ENCODE measurements around the gene KDM7A. TPM values are rescaled to one million over a fixed set of nuclear protein-coding genes. Genes with fewer than 3 reads are reported as not detected.

KDM7A gene
- total RNA-seq, 1 experiment from 2014 or later: 6.6 TPM

DNA sequence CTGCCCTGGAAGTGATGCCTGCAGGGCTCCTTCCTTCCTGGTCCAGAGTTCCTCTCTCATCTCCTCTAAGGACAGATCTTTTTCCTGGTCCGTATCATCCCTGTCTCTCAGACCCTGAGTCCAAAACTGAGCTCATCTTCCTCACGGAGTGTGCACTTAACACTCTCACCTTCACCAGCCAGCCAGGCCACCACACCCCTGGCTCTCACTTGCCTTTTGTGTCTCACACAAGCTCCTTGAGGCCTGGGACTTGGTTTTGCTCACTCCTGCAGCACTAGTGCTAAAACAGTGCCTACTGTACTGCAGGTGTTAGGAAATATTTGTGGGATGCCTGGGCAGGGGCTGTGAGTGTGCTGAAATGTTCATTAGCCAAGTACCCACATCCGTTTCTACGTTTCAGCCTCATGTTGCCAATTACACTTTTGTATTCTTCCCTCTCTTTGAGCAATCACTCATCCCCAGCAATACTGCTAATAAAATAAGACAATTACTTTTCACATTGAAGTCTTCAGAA, 92.6 kb downstream of the KDM7A start:
- no peaks in the 10 kb centered on the region for H3K27me3 Mint-ChIP-seq (ENCODE audit: low read depth)
- H3K23ac ChIP-seq (ENCODE audit: insufficient read length, low read depth, low read length): no peak overlapping the region
- H2BK12ac ChIP-seq (ENCODE audit: insufficient read length, low read depth, low read length): no peak overlapping the region
- H4K8ac ChIP-seq (replicated peaks; ENCODE audit: insufficient read length, low read depth, low read length): no peak overlapping the region
- WGBS (ENCODE audit: extremely low coverage, insufficient read length, low lambda C conversion rate): no CpG with 5 or more reads among the region's 4 CpGs
- H2BK120ac ChIP-seq (ENCODE audit: low read depth, low read length, poor library complexity, severe bottlenecking): no peak overlapping the region
- no peak overlapping the region for H3K56ac ChIP-seq (ENCODE audit: insufficient read length, low read depth, low read length)
- no peaks in the 10 kb centered on the region for H3K79me2 ChIP-seq (ENCODE audit: insufficient read depth, low read length)
- no peaks in the 10 kb centered on the region for H3K27me3 ChIP-seq (ENCODE audit: insufficient read depth, low read length)
- peaks cover 15 to 17% of the 10 kb centered on the region in 2 experiments for H3K4me1 Mint-ChIP-seq
- H2BK15ac ChIP-seq (ENCODE audit: low read depth, low read length): no peak overlapping the region
- no peak overlapping the region for H4K5ac ChIP-seq (ENCODE audit: insufficient read length, low read depth, low read length)
- TF ChIP-seq, protein P1, sequence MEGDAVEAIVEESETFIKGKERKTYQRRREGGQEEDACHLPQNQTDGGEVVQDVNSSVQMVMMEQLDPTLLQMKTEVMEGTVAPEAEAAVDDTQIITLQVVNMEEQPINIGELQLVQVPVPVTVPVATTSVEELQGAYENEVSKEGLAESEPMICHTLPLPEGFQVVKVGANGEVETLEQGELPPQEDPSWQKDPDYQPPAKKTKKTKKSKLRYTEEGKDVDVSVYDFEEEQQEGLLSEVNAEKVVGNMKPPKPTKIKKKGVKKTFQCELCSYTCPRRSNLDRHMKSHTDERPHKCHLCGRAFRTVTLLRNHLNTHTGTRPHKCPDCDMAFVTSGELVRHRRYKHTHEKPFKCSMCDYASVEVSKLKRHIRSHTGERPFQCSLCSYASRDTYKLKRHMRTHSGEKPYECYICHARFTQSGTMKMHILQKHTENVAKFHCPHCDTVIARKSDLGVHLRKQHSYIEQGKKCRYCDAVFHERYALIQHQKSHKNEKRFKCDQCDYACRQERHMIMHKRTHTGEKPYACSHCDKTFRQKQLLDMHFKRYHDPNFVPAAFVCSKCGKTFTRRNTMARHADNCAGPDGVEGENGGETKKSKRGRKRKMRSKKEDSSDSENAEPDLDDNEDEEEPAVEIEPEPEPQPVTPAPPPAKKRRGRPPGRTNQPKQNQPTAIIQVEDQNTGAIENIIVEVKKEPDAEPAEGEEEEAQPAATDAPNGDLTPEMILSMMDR (conservative IDR thresholded peaks at IDR 0.05): no peak
- H3K27ac Mint-ChIP-seq: no peak overlapping the region; a peak in 1 of 7 replicates
- no peak overlapping the region for H3K27ac ChIP-seq (ENCODE audit: insufficient read length, low read depth, low read length)
- no peaks in the 10 kb centered on the region for H3K9me3 Mint-ChIP-seq
- no peaks in the 10 kb centered on the region for H3K79me1 ChIP-seq (ENCODE audit: insufficient read depth, low read depth, low read length, poor library complexity, severe bottlenecking)
- DNase-seq: no peak
- H3K4me3 Mint-ChIP-seq: no peak overlapping the region
- H2BK20ac ChIP-seq (ENCODE audit: low read depth, low read length, poor library complexity, severe bottlenecking): no peak overlapping the region
- no peak overlapping the region for H2AFZ ChIP-seq (ENCODE audit: low read length)
- H3K23me2 ChIP-seq (ENCODE audit: insufficient read length, low read depth, low read length, poor library complexity, severe bottlenecking): no peaks in the 10 kb centered on the region
- no peaks in the 10 kb centered on the region; the same call in 1 of the 2 replicates for H3K4me1 ChIP-seq (ENCODE audit: insufficient read depth, low read length)
- H3K36me3 Mint-ChIP-seq (ENCODE audit: insufficient read depth in 1 of 3, low read depth in 3 of 3): no peaks in the 10 kb centered on the region
- H2BK5ac ChIP-seq (ENCODE audit: insufficient read length, low read length): no peak overlapping the region
- no peak overlapping the region for H2AK5ac ChIP-seq (ENCODE audit: insufficient read length, low read length)
- H3K4ac ChIP-seq (ENCODE audit: low read depth, low read length): no peak overlapping the region
- no peak overlapping the region for H3K18ac ChIP-seq (ENCODE audit: insufficient read length, low read depth, low read length)
- H3K9ac ChIP-seq (ENCODE audit: extremely low read depth, insufficient read length, low read length): no peak overlapping the region
- H4K91ac ChIP-seq (ENCODE audit: insufficient read length, low read depth, low read length): no peak overlapping the region
- H3K14ac ChIP-seq (ENCODE audit: insufficient read depth, low read length): no peak overlapping the region
- H4K20me1 ChIP-seq (ENCODE audit: control insufficient read depth, insufficient read depth, insufficient read length): no peaks in the 10 kb centered on the region
- no peak overlapping the region for H3K4me2 ChIP-seq (ENCODE audit: insufficient read depth, insufficient read length, low read length)
- no peak overlapping the region for H3T11ph ChIP-seq (ENCODE audit: low read length)
- no peaks in the 10 kb centered on the region for H3K9me3 ChIP-seq (ENCODE audit: control insufficient read depth, low read depth, low read length)

Data from H9 (cell line).